H1 (cell line): ENCODE measurements around the gene MIB2. TPM values are rescaled to one million over a fixed set of nuclear protein-coding genes. Genes with fewer than 3 reads are reported as not detected.

Experiments used
- CTCF ChIA-PET: fragments of 300-600 bp; sonication (Branson Sonifier 250); formaldehyde crosslinking; loops from one replicate; lab custom pipeline; 2021; ENCODE audit not compliant: partially characterized antibody; lab: Charles Lee
- POLR2A ChIA-PET: fragments of 300-600 bp; sonication (Branson Sonifier 250); formaldehyde crosslinking; loops from one replicate; lab custom pipeline; 2021; ENCODE audit warnings: inconsistent platforms; ENCODE audit not compliant: partially characterized antibody; lab: Charles Lee
- DNase-seq, 2 experiments: peaks; one replicate each; pipeline versions ENCODE4 v3.0.0 to v3.0.0-alpha.2; 2010 to 2022; ENCODE audit warnings: low spot score in 2 of 2, low read depth in 1 of 2, mixed read lengths in 1 of 2
- FAIRE-seq: peaks from 2 replicates; lab custom pipeline; 2011; peaks lifted over from hg19 to GRCh38; lab: Jason Lieb, UNC
- H2AFZ ChIP-seq: 2 replicates; pipeline ENCODE4 v1.8.1; 2012; ENCODE audit warnings: low read length, inconsistent platforms
- H2AK5ac ChIP-seq: 2 replicates; pipeline ENCODE4 v1.6.1; 2013; ENCODE audit warnings: low read depth, low read length
- H2BK120ac ChIP-seq: replicated peaks from 2 replicates; pipeline ENCODE3; 2013; ENCODE audit warnings: low read depth, low read length, inconsistent platforms
- H2BK12ac ChIP-seq: 2 replicates; pipeline ENCODE4 v1.6.1; 2013; ENCODE audit warnings: low read depth, low read length
- H2BK15ac ChIP-seq: 2 replicates; pipeline ENCODE4 v1.6.1; 2013; ENCODE audit warnings: low read length
- H2BK20ac ChIP-seq: 2 replicates; pipeline ENCODE4 v1.6.1; 2013; ENCODE audit warnings: low read length
- H2BK5ac ChIP-seq: 2 replicates; pipeline ENCODE4 v1.6.1; 2013; ENCODE audit warnings: low read depth, low read length
- H3K14ac ChIP-seq: 2 replicates; pipeline ENCODE4 v1.6.1; 2013; ENCODE audit warnings: inconsistent platforms; ENCODE audit not compliant: insufficient read length
- H3K18ac ChIP-seq: 2 replicates; pipeline ENCODE4 v1.6.1; 2013; ENCODE audit warnings: low read length; ENCODE audit errors: extremely low read depth
- H3K23ac ChIP-seq: 2 replicates; pipeline ENCODE4 v1.6.1; 2013; ENCODE audit warnings: inconsistent platforms; ENCODE audit not compliant: insufficient read length
- H3K23me2 ChIP-seq: 2 replicates; pipeline ENCODE4 v1.6.1; 2013; ENCODE audit warnings: low read depth, low read length
- H3K27ac ChIP-seq: 2 replicates; pipeline ENCODE4 v1.6.1; 2011; ENCODE audit warnings: low read depth, low read length, inconsistent platforms
- H3K27me3 ChIP-seq, 4 experiments: replicated peaks in 1 of 4; 1 replicate in 1 of 4; 2 replicates in 3 of 4; pipeline versions ENCODE4 v1.6.1 to v1.8.1; 2011 to 2013; ENCODE audit warnings: low read length in 3 of 4, mild to moderate bottlenecking in 3 of 4, inconsistent platforms in 2 of 4, mixed read lengths in 2 of 4, moderate library complexity in 1 of 4; ENCODE audit not compliant: control insufficient read depth in 3 of 4, insufficient read depth in 3 of 4; ENCODE audit errors: extremely low read depth in 1 of 4
- H3K36me3 ChIP-seq, 4 experiments: 2 replicates each; pipeline versions ENCODE4 v1.6.1 to v1.8.1; 2011 to 2013; ENCODE audit warnings: mild to moderate bottlenecking in 4 of 4, low read length in 3 of 4, moderate library complexity in 2 of 4, control low read depth in 1 of 4, inconsistent platforms in 1 of 4; ENCODE audit not compliant: insufficient read depth in 4 of 4, control insufficient read depth in 2 of 4
- H3K4ac ChIP-seq: replicated peaks from 2 replicates; pipeline ENCODE3; 2013; ENCODE audit warnings: low read length, low read depth, mixed read lengths, inconsistent platforms; ENCODE audit not compliant: insufficient read length
- H3K4me1 ChIP-seq, 4 experiments: replicated peaks in 1 of 4; 1 replicate in 1 of 4; 2 replicates in 3 of 4; pipeline versions ENCODE4 v1.6.1 to v1.8.1; 2011 to 2013; ENCODE audit warnings: low read length in 3 of 4, inconsistent platforms in 2 of 4, mixed read lengths in 1 of 4; ENCODE audit not compliant: insufficient read depth in 4 of 4, control insufficient read depth in 3 of 4
- H3K4me2 ChIP-seq, 2 experiments: 2 replicates each; pipeline versions ENCODE4 v1.6.1 to v1.8.1; 2011 to 2013; ENCODE audit warnings: low read depth in 2 of 2, low read length in 2 of 2, control low read depth in 1 of 2, inconsistent platforms in 1 of 2, mild to moderate bottlenecking in 1 of 2; ENCODE audit not compliant: insufficient read depth in 1 of 2
- H3K4me3 ChIP-seq, 4 experiments: fragments of 200-600, 300-600 bp in 1 of 4; sonication (generic), shearing (Covaris generic), sonication (Bioruptor Twin) in 1 of 4; 2 replicates each; pipeline versions ENCODE4 v1.5.1 to v1.8.1; 2011 to 2016; ENCODE audit warnings: low read length in 4 of 4, low read depth in 3 of 4, control low read depth in 2 of 4, inconsistent platforms in 2 of 4, mild to moderate bottlenecking in 2 of 4, mixed read lengths in 1 of 4, moderate library complexity in 1 of 4; ENCODE audit not compliant: insufficient read depth in 2 of 4; ENCODE audit errors: extremely low read depth in 1 of 4
- H3K56ac ChIP-seq: replicated peaks from 2 replicates; pipeline ENCODE3; 2013; ENCODE audit warnings: low read depth, mild to moderate bottlenecking, mixed read lengths, low read length, inconsistent platforms; ENCODE audit not compliant: insufficient read length
- H3K79me1 ChIP-seq: 2 replicates; pipeline ENCODE4 v1.6.1; 2013; ENCODE audit warnings: low read depth, low read length, control low read depth
- H3K79me2 ChIP-seq, 2 experiments: 2 replicates each; pipeline versions ENCODE4 v1.6.1 to v1.8.1; 2012 to 2013; ENCODE audit warnings: low read length in 2 of 2, mild to moderate bottlenecking in 2 of 2, inconsistent platforms in 1 of 2; ENCODE audit not compliant: insufficient read depth in 2 of 2, control insufficient read depth in 1 of 2
- H3K9ac ChIP-seq, 4 experiments: replicated peaks in 1 of 4; 1 replicate in 1 of 4; 2 replicates in 3 of 4; pipeline versions ENCODE4 v1.6.1 to v1.8.1; 2011 to 2013; ENCODE audit warnings: low read depth in 3 of 4, low read length in 3 of 4, control low read depth in 2 of 4, mild to moderate bottlenecking in 2 of 4, moderate library complexity in 2 of 4, inconsistent platforms in 1 of 4; ENCODE audit errors: extremely low read depth in 1 of 4
- H3K9me3 ChIP-seq, 2 experiments: 2 replicates each; pipeline versions ENCODE4 v1.6.1 to v1.8.1; 2012 to 2013; ENCODE audit warnings: mild to moderate bottlenecking in 2 of 2, moderate library complexity in 2 of 2, control low read depth in 1 of 2, inconsistent platforms in 1 of 2, low read depth in 1 of 2, low read length in 1 of 2, mixed read lengths in 1 of 2; ENCODE audit not compliant: insufficient read depth in 2 of 2
- H4K20me1 ChIP-seq, 2 experiments: replicated peaks in 1 of 2; 2 replicates each; pipeline versions ENCODE3 to v1.8.1; 2011 to 2013; ENCODE audit warnings: inconsistent platforms in 2 of 2, low read length in 2 of 2, mild to moderate bottlenecking in 1 of 2; ENCODE audit not compliant: insufficient read depth in 2 of 2, control insufficient read depth in 1 of 2
- H4K5ac ChIP-seq: 2 replicates; pipeline ENCODE4 v1.6.1; 2013; ENCODE audit warnings: low read length, low read depth, mixed read lengths, inconsistent platforms; ENCODE audit not compliant: insufficient read length
- H4K8ac ChIP-seq: 2 replicates; pipeline ENCODE4 v1.8.0; 2013; ENCODE audit warnings: mild to moderate bottlenecking, moderate library complexity, low read length, inconsistent platforms; ENCODE audit not compliant: insufficient read depth; ENCODE audit errors: extremely low read depth
- H4K91ac ChIP-seq: replicated peaks from 2 replicates; pipeline ENCODE3; 2013; ENCODE audit warnings: low read length, mixed read lengths, inconsistent platforms; ENCODE audit not compliant: insufficient read length
- EZH2 ChIP-seq: fragments of 200-600 bp; sonication (generic); IDR thresholded peaks from 2 replicates; pipeline ENCODE4 v1.7.1; 2012; ENCODE audit warnings: low read depth, mild to moderate bottlenecking, moderate library complexity, low read length, inconsistent platforms; ENCODE audit not compliant: severe bottlenecking
- KDM1A ChIP-seq: fragments of 200-600, 300-600 bp; sonication (generic); IDR thresholded peaks from 2 replicates; pipeline ENCODE4 v1.7.1; 2016; ENCODE audit warnings: mild to moderate bottlenecking, low read length, borderline replicate concordance
- POLR2A ChIP-seq, 2 experiments: IDR thresholded peaks; 1 replicate in 1 of 2; 2 replicates in 1 of 2; pipeline ENCODE4 v1.6.1; 2011; ENCODE audit warnings: low read depth in 2 of 2, low read length in 2 of 2, mild to moderate bottlenecking in 2 of 2; ENCODE audit errors: control extremely low read depth in 1 of 2
- WGBS, 2 experiments: shearing (Covaris generic) in 1 of 2; methylation state at CpG; one replicate each; pipeline versions ENCODE4 v1.1.6 to v1.1.7; 2013 to 2015; ENCODE audit warnings: low lambda C conversion rate in 2 of 2, mixed read lengths in 2 of 2, inconsistent platforms in 1 of 2, low coverage in 1 of 2, missing lambda C conversion rate in 1 of 2; ENCODE audit not compliant: insufficient replicate concordance in 2 of 2, insufficient coverage in 1 of 2, insufficient read length in 1 of 2; ENCODE audit errors: extremely low coverage in 1 of 2, missing lambda C conversion rate in 1 of 2; 5-methylcytosine and 5-hydroxymethylcytosine counted together
- polyA plus RNA-seq, 7 experiments: library from polyadenylated mRNA; depleted of rRNA in 3 of 7; stranded (reverse) in 5 of 7; unstranded in 2 of 7; fragments of >200 nt in 5 of 7; fragments of 200-250 nt in 2 of 7; gene quantifications; 1 replicate in 5 of 7; 2 replicates in 1 of 7; 4 replicates in 1 of 7; pipeline versions ENCODE4 v1.2.1 to v1.2.3, GENCODE V29; 2011 to 2013; ENCODE audit warnings: missing spikeins in 2 of 7, mixed read lengths in 2 of 7
- total RNA-seq: library from RNA; stranded (reverse); fragmentation: NEBNext Ultra II Directional; extraction: Animal tissue kit (Norgen Biotek cat#: 25700); gene quantifications from 2 replicates; pipeline ENCODE4 v1.2.1, GENCODE V29; 2021
- TF ChIP-seq, protein P1 (sequence below): IDR thresholded peaks from 2 replicates; pipeline ENCODE4 v1.6.1; 2012; ENCODE audit warnings: inconsistent platforms

The MIB2 gene
- total and polyA plus RNA-seq, 2 of the 8 experiments (the other 6 are each of a cell fraction or from before 2014, with no cell fraction given), result 32.5 to 60.0 TPM

DNA sequence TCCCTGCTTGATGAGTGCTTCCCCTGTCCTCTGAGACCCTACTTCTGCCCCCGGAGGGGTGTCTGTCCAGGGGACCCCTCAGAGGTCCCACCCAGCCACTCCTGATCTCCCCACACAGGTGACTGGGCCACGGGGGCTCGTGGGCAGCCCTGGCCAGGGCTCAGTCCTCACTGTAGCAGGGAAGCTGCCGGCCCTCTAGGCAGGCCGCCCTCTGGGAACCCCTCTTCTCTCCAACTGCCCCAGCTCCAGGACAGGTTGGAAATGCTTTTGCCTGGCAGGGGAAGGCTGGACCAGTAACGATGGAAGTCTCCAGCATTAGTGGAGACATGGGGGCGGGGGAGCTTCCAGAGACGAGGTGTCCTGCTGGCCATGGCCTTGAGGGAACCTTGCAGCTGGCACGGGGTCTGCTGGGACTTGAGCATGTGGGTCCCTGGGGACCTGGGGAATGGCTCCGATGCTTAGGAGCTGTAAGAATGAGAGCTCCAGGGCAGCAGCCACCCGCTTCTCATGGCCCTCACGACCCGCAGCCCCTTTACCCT lies 12.3 kb upstream of the MIB2 start:
- Histone ChIP-seq H3K27ac (no peak overlapping the region), H3K23me2 (peaks cover 16% of the 10 kb centered on the region; the same call in 1 of the 2 replicates), H4K20me1 (peaks cover 0 to 7% of the 10 kb centered on the region in 2 experiments), H3K4me2 (no peak overlapping the region), H4K5ac (no peak overlapping the region), H2AFZ (no peak overlapping the region), H3K4me1 (peaks cover 0 to 13% (median 7%) of the 10 kb centered on the region in 4 experiments; a peak in 5 of 7 replicates), H3K4ac (no peak overlapping the region), H2BK15ac (no peak overlapping the region), H2BK5ac (no peak overlapping the region), H2AK5ac (no peak overlapping the region), H2BK120ac (no peak overlapping the region), H3K4me3 (no peak overlapping the region), H3K56ac (no peak overlapping the region), H3K18ac (no peak overlapping the region), H3K79me1 (no peaks in the 10 kb centered on the region), H3K79me2 (no peaks in the 10 kb centered on the region), H3K9ac (no peak overlapping the region), H3K27me3 (peaks cover 13 to 36% (median 30%) of the 10 kb centered on the region in 4 experiments), H2BK12ac (no peak overlapping the region), H4K91ac (no peak overlapping the region), H3K14ac (no peak overlapping the region), H2BK20ac (no peak overlapping the region), H3K9me3 (no peaks in the 10 kb centered on the region), H3K36me3 (no peaks in the 10 kb centered on the region), H4K8ac (no peak overlapping the region; the same call in 1 of the 2 replicates), H3K23ac (no peak overlapping the region)
- TF ChIP-seq KDM1A (no peak), POLR2A (IDR thresholded peaks at IDR 0.05; ENCODE audit: control extremely low read depth in 1 of 2, low read depth in 2 of 2, low read length in 2 of 2) (no peak), EZH2 (no peak)
- TF ChIP-seq, protein P1, sequence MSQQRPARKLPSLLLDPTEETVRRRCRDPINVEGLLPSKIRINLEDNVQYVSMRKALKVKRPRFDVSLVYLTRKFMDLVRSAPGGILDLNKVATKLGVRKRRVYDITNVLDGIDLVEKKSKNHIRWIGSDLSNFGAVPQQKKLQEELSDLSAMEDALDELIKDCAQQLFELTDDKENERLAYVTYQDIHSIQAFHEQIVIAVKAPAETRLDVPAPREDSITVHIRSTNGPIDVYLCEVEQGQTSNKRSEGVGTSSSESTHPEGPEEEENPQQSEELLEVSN, result no peak
- FAIRE-seq, result no peak
- DNase-seq, result no peak
- ChIA-PET POLR2A (interaction anchor here (1.4 to 2.5 kb wide), 4 partner anchors 9 to 27 kb away, joined by 3 to 14 read pairs (median 4); partner anchors contain the start of gene MIB2), CTCF (interaction anchor here (0.6 to 2.0 kb wide), 3 partner anchors 11 to 337 kb away, joined by 4 to 8 read pairs (median 7); no protein-coding TSS in a partner anchor)
- WGBS, 2 experiments, result 86% methylated on average over 13 of the region's 13 CpGs; no CpG with 5 or more reads in 1 of the 2 experiments
